RWPE2 (cell line): Measurements from ENCODE around the gene PPP1R1C.

Experiments used
- ATAC-seq: fragments of 200-7000 bp; cut with Tn5 transposase; 3 replicates; pipeline ENCODE4 v1.9.1; 2021; ENCODE audit warnings: low read depth
- DNase-seq: peaks from one replicate; pipeline ENCODE4 v3.0.0-alpha.2; 2020; ENCODE audit warnings: low spot score
- H3K27ac ChIP-seq: fragments of 450-650 bp; 2 replicates; pipeline ENCODE4 v1.5.1; 2017; ENCODE audit warnings: mild to moderate bottlenecking; ENCODE audit not compliant: poor library complexity, severe bottlenecking
- H3K27me3 ChIP-seq: fragments of 250-450 bp; sonication (Bioruptor Pico); 2 replicates; pipeline ENCODE4 v1.5.1; 2021; ENCODE audit warnings: mild to moderate bottlenecking, moderate library complexity; ENCODE audit not compliant: insufficient read depth, poor library complexity, severe bottlenecking
- H3K36me3 ChIP-seq: fragments of 250-450 bp; sonication (Bioruptor Pico); 2 replicates; pipeline ENCODE4 v1.5.1; 2020; ENCODE audit warnings: low read depth, mild to moderate bottlenecking, moderate library complexity
- H3K4me1 ChIP-seq: fragments of 250-450 bp; sonication (Bioruptor Pico); 2 replicates; pipeline ENCODE4 v1.5.1; 2021; ENCODE audit warnings: mild to moderate bottlenecking, moderate library complexity; ENCODE audit not compliant: insufficient read depth, poor library complexity, severe bottlenecking
- H3K4me3 ChIP-seq: fragments of 250-450 bp; sonication (Bioruptor Pico); 2 replicates; pipeline ENCODE4 v1.5.1; 2021; ENCODE audit warnings: mild to moderate bottlenecking, moderate library complexity; ENCODE audit not compliant: severe bottlenecking
- H3K9me3 ChIP-seq: fragments of 250-450 bp; sonication (Bioruptor Pico); 2 replicates; pipeline ENCODE4 v1.5.1; 2021; ENCODE audit warnings: mild to moderate bottlenecking, moderate library complexity; ENCODE audit not compliant: severe bottlenecking
- TF ChIP-seq, protein P1 (sequence below): fragments of 450-650 bp; IDR thresholded peaks from one replicate; pipeline ENCODE4 v1.5.1; 2017; ENCODE audit warnings: mild to moderate bottlenecking, moderate library complexity; ENCODE audit not compliant: poor library complexity, severe bottlenecking

The PPP1R1C gene

DNA sequence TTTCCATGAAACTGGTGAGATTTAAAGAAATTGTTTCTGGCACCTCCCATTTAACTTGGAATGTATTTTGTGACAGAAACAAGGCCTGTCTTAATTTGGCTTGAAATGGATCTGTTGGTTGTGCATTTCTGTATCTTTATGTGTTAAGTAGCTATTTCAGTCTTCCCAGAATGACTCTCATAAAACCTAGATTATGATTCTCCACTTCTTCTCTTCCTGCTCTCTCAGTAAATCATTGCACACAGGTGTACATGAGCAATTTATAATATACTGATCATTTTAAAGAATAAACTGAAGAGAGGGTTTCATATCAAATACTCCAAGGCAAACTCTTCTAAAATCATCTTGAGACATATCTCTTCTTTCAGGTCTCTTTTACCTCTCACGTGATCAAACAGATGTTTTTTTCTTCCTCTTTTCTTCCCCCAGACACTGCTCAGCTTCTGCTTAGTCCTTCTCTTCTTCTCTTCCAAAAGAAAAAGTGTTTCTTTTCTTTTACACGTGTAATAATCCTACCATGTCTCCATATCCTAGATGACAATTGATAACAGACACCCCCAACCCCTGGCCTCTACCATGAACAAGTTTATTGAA, 112.0 kb downstream of the PPP1R1C start:
- Histone ChIP-seq H3K4me1 (no peaks in the 10 kb centered on the region), H3K27me3 (no peaks in the 10 kb centered on the region), H3K9me3 (no peaks in the 10 kb centered on the region), H3K36me3 (no peaks in the 10 kb centered on the region), H3K27ac (no peak overlapping the region), H3K4me3 (no peak overlapping the region)
- DNase-seq = no peak
- TF ChIP-seq, protein P1, sequence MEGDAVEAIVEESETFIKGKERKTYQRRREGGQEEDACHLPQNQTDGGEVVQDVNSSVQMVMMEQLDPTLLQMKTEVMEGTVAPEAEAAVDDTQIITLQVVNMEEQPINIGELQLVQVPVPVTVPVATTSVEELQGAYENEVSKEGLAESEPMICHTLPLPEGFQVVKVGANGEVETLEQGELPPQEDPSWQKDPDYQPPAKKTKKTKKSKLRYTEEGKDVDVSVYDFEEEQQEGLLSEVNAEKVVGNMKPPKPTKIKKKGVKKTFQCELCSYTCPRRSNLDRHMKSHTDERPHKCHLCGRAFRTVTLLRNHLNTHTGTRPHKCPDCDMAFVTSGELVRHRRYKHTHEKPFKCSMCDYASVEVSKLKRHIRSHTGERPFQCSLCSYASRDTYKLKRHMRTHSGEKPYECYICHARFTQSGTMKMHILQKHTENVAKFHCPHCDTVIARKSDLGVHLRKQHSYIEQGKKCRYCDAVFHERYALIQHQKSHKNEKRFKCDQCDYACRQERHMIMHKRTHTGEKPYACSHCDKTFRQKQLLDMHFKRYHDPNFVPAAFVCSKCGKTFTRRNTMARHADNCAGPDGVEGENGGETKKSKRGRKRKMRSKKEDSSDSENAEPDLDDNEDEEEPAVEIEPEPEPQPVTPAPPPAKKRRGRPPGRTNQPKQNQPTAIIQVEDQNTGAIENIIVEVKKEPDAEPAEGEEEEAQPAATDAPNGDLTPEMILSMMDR = no peak
- no peak for ATAC-seq

DNA sequence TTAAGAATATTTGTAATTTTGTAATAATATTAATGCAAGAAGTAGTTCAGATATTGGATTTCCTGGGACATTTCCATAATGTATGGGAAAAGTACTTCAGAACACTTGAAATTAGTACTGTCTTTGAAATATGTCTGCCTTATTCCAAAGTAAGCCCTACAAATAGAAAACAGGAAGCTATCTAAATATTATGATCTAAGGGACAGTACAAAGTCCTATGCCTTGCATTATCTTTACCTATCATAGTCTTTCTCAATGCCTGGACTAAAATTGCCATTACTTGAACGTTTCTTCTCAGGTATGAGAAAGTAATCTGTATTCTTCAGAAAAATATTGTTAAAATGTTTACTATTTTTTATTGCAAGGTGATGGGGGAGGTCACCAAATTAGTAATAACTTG, 113.0 kb downstream of the PPP1R1C start:
- Histone ChIP-seq H3K4me1 (no peaks in the 10 kb centered on the region), H3K9me3 (no peaks in the 10 kb centered on the region), H3K36me3 (no peaks in the 10 kb centered on the region), H3K4me3 (no peak overlapping the region), H3K27me3 (no peaks in the 10 kb centered on the region), H3K27ac (no peak overlapping the region)
- no peak for DNase-seq
- ATAC-seq = no peak
- TF ChIP-seq, protein P1 = no peak

DNA sequence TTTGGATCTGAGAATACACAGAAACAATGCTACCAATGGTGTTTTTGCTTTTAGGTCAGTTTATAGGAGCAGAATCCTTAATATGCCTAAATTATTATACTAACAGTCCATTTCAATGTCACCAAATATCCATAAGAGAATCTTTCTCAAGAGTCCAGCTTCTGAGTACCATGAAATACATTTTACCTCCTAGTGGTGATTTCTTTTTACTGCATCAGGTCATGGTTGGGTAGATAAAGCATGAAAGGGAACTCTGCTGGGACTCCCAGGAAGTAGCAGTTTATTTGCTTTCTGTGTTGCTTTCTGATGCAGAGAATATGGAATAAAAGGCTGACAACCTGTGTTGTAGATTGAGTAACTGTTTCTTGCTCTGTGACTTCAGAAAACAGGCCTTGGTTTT, 115.6 kb downstream of the PPP1R1C start:
- Histone ChIP-seq H3K4me1 (no peaks in the 10 kb centered on the region), H3K36me3 (no peaks in the 10 kb centered on the region), H3K27me3 (no peaks in the 10 kb centered on the region), H3K9me3 (no peaks in the 10 kb centered on the region), H3K4me3 (no peak overlapping the region), H3K27ac (no peak overlapping the region)
- TF ChIP-seq, protein P1 = peak; percentile 30
- ATAC-seq (0 out of 3 replicates have a peak, but pooled peaks have one; percentile 33), DNase-seq (no peak)

DNA sequence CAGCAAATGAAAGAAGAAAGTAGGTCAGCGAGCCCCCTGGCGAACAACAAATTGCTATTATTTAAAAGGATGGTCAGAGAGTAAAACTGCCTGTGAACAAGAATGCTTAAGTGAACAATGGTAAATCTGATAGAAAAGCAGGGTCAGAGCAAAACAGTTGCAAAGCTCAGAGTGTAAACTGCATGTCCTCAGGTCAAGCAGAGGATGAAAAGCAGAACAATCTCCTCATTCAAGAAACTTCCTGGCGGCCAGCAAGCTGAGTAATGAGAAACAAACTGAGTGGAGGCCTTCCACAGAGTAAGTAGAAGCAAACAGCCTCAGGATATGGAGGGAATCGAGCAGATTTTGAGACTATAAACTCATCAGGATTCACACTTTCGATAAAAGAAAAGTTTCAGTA, 117.9 kb downstream of the PPP1R1C start:
- ATAC-seq (no peak), DNase-seq (no peak)
- Histone ChIP-seq H3K9me3 (no peaks in the 10 kb centered on the region), H3K27me3 (no peaks in the 10 kb centered on the region), H3K4me3 (no peak overlapping the region), H3K27ac (no peak overlapping the region), H3K4me1 (no peaks in the 10 kb centered on the region), H3K36me3 (no peaks in the 10 kb centered on the region)
- TF ChIP-seq, protein P1 = no peak

DNA sequence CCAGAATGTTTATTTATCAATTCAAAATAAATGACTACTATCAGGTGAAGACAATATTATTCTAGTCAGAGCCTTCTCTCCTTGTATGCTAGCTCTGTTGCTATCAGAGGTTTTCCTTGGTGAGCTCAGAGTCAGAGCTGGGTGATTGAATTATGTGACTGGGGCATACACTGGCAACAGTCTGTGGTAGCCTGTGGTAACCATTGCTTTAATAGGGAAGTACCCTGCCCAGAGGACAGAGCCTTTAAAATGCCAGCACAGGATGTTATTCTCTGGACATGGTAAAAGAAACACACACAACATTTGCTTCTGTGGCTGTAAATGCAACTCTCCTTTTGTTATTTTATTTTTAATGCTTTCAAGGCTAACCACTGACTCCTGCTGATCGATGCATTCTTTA, 124.7 kb downstream of the PPP1R1C start:
- no peak for DNase-seq
- TF ChIP-seq, protein P1 = no peak
- H3K9me3 ChIP-seq = no peaks in the 10 kb centered on the region
- H3K4me3 ChIP-seq = no peak overlapping the region
- no peaks in the 10 kb centered on the region for H3K36me3 ChIP-seq
- ATAC-seq = no peak
- no peaks in the 10 kb centered on the region for H3K27me3 ChIP-seq
- no peak overlapping the region for H3K27ac ChIP-seq
- H3K4me1 ChIP-seq = no peaks in the 10 kb centered on the region
